Lower leg skin (tissue), 4 donors: ENCODE measurements around the gene KIAA0930. TPM values are rescaled to one million over a fixed set of nuclear protein-coding genes. Genes with fewer than 3 reads are reported as not detected.
A peak's percentile ranks its signal among the peaks of the same experiment; 100 is the strongest.

ENCODE experiments used
- DNase-seq, 2 donors: peaks; one replicate each; pipeline ENCODE4 v3.0.0-alpha.2; 2019; ENCODE audit warnings: low spot score in 2 of 2
- H3K4me3 ChIP-seq: fragments of 200-600 bp; sonication (generic); 2 replicates; pipeline ENCODE4 v1.5.1; 2017; ENCODE audit warnings: mild to moderate bottlenecking, low read depth; ENCODE audit not compliant: poor library complexity, severe bottlenecking
- CTCF ChIP-seq, 3 donors: fragments of 450-650 bp; IDR thresholded peaks; one replicate each; pipeline ENCODE4 v1.5.1; 2016; ENCODE audit warnings: antibody characterized with exemption in 3 of 3, mild to moderate bottlenecking in 3 of 3, moderate library complexity in 2 of 3
- POLR2A ChIP-seq, 2 donors: fragments of 450-650 bp; IDR thresholded peaks; one replicate each; pipeline ENCODE4 v1.6.1; 2016 to 2017; ENCODE audit warnings: antibody characterized with exemption in 2 of 2, mild to moderate bottlenecking in 1 of 2, moderate library complexity in 1 of 2
- WGBS, 2 donors: methylation state at CpG; one replicate each; pipeline ENCODE4 v1.1.5; 2018; 5-methylcytosine and 5-hydroxymethylcytosine counted together
- intact Hi-C: fragments of 100-400 bp; cut with DNase I; formaldehyde crosslinking; loops from one replicate; pipeline ENCODE4 v1.15.0; 2023; ENCODE audit warnings: low total_unique reads
- total RNA-seq, 4 donors: library from RNA; depleted of rRNA; stranded (reverse); fragments of >200 nt; gene quantifications; one replicate each; pipeline ENCODE4 v1.1.0, GENCODE V29; 2016

KIAA0930 gene
- total RNA-seq, 4 donors from 2014 or later, result 47.6 to 143 (median 96.8) TPM

- TF ChIP-seq CTCF (IDR thresholded peaks at IDR 0.05) (no peak), POLR2A (IDR thresholded peaks at IDR 0.05) (no peak)
Observed at GRCh38 chr22:45181240-45181639, 59.5 kb downstream of the KIAA0930 start.

GRCh38 chr22:45180146-45180679, 60.5 kb downstream of the KIAA0930 start:
- 85 to 87% methylated on average over 14 of the region's 14 CpGs for WGBS, 2 donors
- H3K4me3 ChIP-seq, result no peak overlapping the region
- TF ChIP-seq POLR2A (IDR thresholded peaks at IDR 0.05) (no peak), CTCF (IDR thresholded peaks at IDR 0.05) (no peak)
- DNase-seq, result peak in 1 of 2 donors; percentile 45
- intact Hi-C loops, result no loop called here

More at GRCh38 chr22:45181240-45181639, 59.5 kb downstream of the KIAA0930 start:
- DNase-seq, result no peak
- WGBS, 2 donors, result 90 to 95% methylated on average over 4 of the region's 4 CpGs
- intact Hi-C loops, result no loop called here
- no peak overlapping the region for H3K4me3 ChIP-seq

DNA sequence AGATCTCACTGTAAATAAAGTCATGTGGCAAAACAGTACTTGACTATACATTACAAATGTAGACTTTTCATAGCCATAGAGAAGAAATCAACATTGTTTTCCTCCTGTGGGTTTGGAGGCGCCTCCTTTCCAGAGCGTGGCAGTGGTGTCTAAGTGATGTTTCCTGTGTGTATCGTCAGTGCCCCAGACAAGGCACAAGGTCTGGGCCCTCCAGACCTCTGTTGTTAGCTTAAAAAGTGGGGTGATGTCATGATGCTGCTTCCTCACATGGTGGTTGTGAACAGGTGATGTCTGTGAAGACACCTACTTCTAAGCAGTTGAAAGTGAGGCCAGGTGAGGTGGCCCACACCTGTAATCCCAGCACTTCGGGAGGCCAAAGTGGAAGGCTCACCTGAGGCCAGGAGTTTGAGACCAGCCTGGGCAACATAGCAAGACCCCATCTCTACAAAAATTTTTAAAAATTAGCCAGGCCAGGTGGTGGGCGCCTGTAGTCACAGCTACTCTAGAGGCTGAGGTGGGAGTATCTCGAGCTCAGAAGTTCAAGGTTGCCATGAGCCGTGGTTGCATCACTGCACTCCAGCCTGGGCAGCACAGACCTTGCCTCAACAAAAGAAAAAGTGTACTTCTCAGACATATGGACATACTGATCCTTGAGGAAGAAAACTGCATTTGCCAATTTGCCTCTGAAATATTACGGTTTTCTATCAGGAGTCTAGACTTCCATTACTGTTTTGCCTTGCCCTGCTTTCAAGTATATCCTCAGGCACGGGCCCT, 61.2 kb downstream of the KIAA0930 start:
- WGBS, 2 donors, result 89 to 94% methylated on average over 9 of the region's 9 CpGs
- peak in 1 of 2 donors; percentile 82 for DNase-seq
- no peak for TF ChIP-seq POLR2A (IDR thresholded peaks at IDR 0.05)
- TF ChIP-seq CTCF (IDR thresholded peaks at IDR 0.05), result no peak
- intact Hi-C loops, result no loop called here
- H3K4me3 ChIP-seq, result no peak overlapping the region

DNA sequence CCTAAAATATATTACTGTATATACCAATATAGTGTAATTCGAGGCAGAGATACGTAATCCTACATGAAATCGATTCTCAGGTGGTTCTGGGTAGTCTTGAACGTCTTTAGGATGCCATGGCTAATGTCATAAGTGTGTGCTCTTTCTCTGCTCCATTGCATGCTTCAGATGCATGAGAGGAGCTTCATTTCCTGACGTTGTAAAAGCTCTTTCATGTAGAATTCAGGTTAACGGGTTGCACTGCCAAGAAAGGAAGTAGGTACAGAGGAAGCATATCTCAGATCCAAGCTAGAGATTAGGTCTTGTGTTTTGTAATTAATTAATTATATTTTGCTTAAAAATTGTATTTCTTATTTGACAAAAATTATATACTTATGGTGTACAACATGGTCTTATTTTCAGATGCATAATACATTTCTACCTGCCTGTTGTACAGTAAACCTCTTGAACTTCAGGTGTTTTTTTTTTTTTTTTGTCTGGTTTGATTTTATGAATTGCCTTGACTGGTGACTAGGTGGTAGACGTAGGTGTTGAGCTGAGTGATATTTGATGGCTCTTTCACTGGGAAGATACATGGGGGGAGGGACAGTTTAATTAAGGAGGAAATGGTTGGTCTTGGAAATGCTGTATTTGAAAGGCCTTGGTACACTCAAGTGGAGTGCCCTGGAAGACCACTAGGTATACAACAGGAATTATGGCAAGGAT, 67.7 kb downstream of the KIAA0930 start:
- no peak for DNase-seq
- TF ChIP-seq CTCF (IDR thresholded peaks at IDR 0.05) (no peak), POLR2A (IDR thresholded peaks at IDR 0.05) (no peak)
- intact Hi-C loops, result no loop called here
- WGBS, 2 donors, result 74 to 79% methylated on average over 7 of the region's 7 CpGs
- no peak overlapping the region for H3K4me3 ChIP-seq

DNA sequence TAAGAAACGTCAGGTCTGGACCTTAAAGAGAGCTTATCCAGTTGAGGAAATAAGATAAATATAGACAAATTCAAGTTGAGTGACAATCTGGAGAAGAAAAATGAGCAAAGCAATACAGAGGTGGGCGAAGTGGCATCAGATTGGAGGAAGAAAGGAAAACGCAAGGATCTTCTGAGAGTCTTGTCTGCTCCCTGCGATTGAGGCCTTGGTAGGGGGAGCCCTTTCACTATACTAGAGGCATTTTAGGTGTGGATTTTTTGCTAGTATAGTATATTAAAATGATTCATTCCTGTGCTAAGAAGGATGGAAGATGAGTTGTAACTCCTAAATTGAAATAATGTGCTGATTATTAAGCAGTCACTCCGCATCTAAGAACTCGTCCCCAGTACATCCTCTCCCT, 68.9 kb downstream of the KIAA0930 start:
- intact Hi-C loops, result no loop called here
- no peak overlapping the region for H3K4me3 ChIP-seq
- WGBS, 2 donors, result 85% methylated on average over 6 of the region's 6 CpGs
- no peak for TF ChIP-seq CTCF (IDR thresholded peaks at IDR 0.05)
- TF ChIP-seq POLR2A (IDR thresholded peaks at IDR 0.05), result no peak
- no peak for DNase-seq
